ENCODE results near the gene HBG2. TPM values are rescaled to one million over a fixed set of nuclear protein-coding genes. Genes with fewer than 3 reads are reported as not detected.

The HBG2 gene
- polyA plus RNA-seq, 1 donor from 2014 or later: not detected

DNA sequence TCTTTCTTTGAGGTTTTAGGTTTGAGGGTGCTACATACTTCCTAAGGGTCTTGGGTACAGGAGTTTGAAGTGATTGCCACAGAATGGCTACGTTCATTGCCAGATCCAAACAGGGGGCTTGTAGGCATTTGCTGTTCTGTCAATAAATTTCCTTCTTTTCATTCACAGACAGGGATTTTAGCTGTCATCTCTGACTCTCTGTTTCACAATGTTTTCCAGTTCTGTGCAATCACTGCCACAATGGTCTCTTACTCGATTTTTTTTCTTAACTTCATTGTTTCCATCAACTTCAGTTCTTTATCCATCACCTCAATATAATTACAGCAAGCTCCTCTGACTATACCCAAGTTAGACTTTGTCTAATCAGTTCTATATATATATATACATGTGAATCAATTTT, 14.1 kb downstream of the HBG2 start:
- H3K36me3 ChIP-seq (ENCODE audit: insufficient read depth, low read length): no peaks in the 10 kb centered on the region
- H3K4me3 ChIP-seq (ENCODE audit: low read length): no peak overlapping the region
- no peak overlapping the region for H2AFZ ChIP-seq (ENCODE audit: low read depth, low read length)
- no peak overlapping the region for H3K27ac ChIP-seq (ENCODE audit: low read length)
- H3K27me3 ChIP-seq (ENCODE audit: insufficient read depth, low read depth, low read length): no peaks in the 10 kb centered on the region
- no peak overlapping the region for H3K4me2 ChIP-seq (ENCODE audit: low read length)
- TF ChIP-seq RAD21 (conservative IDR thresholded peaks at IDR 0.05) (no peak), POLR2AphosphoS5 (IDR thresholded peaks at IDR 0.05) (no peak), TAF1 (IDR thresholded peaks at IDR 0.05; ENCODE audit: low read depth) (no peak), EZH2 (IDR thresholded peaks at IDR 0.05; ENCODE audit: borderline replicate concordance, insufficient read depth, low read length, poor library complexity, severe bottlenecking) (no peak), MXI1 (conservative IDR thresholded peaks at IDR 0.05; ENCODE audit: poor library complexity, severe bottlenecking) (no peak), SMC3 (conservative IDR thresholded peaks at IDR 0.05; ENCODE audit: poor library complexity) (no peak), EP300 (conservative IDR thresholded peaks at IDR 0.05; ENCODE audit: poor library complexity, severe bottlenecking) (no peak)
- TF ChIP-seq, protein P1, sequence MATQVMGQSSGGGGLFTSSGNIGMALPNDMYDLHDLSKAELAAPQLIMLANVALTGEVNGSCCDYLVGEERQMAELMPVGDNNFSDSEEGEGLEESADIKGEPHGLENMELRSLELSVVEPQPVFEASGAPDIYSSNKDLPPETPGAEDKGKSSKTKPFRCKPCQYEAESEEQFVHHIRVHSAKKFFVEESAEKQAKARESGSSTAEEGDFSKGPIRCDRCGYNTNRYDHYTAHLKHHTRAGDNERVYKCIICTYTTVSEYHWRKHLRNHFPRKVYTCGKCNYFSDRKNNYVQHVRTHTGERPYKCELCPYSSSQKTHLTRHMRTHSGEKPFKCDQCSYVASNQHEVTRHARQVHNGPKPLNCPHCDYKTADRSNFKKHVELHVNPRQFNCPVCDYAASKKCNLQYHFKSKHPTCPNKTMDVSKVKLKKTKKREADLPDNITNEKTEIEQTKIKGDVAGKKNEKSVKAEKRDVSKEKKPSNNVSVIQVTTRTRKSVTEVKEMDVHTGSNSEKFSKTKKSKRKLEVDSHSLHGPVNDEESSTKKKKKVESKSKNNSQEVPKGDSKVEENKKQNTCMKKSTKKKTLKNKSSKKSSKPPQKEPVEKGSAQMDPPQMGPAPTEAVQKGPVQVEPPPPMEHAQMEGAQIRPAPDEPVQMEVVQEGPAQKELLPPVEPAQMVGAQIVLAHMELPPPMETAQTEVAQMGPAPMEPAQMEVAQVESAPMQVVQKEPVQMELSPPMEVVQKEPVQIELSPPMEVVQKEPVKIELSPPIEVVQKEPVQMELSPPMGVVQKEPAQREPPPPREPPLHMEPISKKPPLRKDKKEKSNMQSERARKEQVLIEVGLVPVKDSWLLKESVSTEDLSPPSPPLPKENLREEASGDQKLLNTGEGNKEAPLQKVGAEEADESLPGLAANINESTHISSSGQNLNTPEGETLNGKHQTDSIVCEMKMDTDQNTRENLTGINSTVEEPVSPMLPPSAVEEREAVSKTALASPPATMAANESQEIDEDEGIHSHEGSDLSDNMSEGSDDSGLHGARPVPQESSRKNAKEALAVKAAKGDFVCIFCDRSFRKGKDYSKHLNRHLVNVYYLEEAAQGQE (IDR thresholded peaks at IDR 0.05; ENCODE audit: borderline replicate concordance): no peak
- TF ChIP-seq, protein P2, sequence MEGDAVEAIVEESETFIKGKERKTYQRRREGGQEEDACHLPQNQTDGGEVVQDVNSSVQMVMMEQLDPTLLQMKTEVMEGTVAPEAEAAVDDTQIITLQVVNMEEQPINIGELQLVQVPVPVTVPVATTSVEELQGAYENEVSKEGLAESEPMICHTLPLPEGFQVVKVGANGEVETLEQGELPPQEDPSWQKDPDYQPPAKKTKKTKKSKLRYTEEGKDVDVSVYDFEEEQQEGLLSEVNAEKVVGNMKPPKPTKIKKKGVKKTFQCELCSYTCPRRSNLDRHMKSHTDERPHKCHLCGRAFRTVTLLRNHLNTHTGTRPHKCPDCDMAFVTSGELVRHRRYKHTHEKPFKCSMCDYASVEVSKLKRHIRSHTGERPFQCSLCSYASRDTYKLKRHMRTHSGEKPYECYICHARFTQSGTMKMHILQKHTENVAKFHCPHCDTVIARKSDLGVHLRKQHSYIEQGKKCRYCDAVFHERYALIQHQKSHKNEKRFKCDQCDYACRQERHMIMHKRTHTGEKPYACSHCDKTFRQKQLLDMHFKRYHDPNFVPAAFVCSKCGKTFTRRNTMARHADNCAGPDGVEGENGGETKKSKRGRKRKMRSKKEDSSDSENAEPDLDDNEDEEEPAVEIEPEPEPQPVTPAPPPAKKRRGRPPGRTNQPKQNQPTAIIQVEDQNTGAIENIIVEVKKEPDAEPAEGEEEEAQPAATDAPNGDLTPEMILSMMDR (IDR thresholded peaks at IDR 0.05; ENCODE audit: poor library complexity, severe bottlenecking): no peak
- no peaks in the 10 kb centered on the region for H3K9me2 ChIP-seq (ENCODE audit: insufficient read depth, low read length)
- H3K79me2 ChIP-seq (replicated peaks; ENCODE audit: insufficient read depth, low read length): no peaks in the 10 kb centered on the region
- no peaks in the 10 kb centered on the region for H4K20me1 ChIP-seq (ENCODE audit: insufficient read depth)
- no peak overlapping the region for H3K9ac ChIP-seq (ENCODE audit: low read length)
- H3F3A ChIP-seq (ENCODE audit: insufficient read depth, low read length, poor library complexity, severe bottlenecking): no peaks in the 10 kb centered on the region
- H3K9me3 ChIP-seq (ENCODE audit: low read length): no peaks in the 10 kb centered on the region

DNA sequence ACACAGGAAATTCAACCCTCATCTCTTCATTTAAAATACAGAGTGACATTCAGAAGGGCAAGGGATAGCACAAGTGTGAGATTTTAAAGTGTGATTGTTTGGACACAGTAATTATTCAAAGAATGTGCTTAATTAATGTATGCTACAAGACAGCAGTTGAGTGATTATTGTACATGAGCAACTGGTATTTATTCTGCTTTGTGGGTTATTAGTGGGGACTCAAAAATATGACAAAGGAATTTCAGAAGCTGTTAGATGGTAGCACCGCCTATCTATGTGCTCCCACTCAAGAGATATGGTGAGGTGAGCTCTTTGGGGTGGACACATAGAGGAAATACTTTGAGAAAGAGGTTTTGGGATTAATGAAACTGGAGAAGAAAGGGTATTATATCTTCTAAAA, 14.5 kb downstream of the HBG2 start:
- Histone ChIP-seq H4K20me1 (ENCODE audit: insufficient read depth) (no peaks in the 10 kb centered on the region), H3F3A (ENCODE audit: insufficient read depth, low read length, poor library complexity, severe bottlenecking) (no peaks in the 10 kb centered on the region), H3K36me3 (ENCODE audit: insufficient read depth, low read length) (no peaks in the 10 kb centered on the region), H3K9ac (ENCODE audit: low read length) (no peak overlapping the region), H3K27ac (ENCODE audit: low read length) (no peak overlapping the region), H3K4me2 (ENCODE audit: low read length) (no peak overlapping the region), H3K4me3 (ENCODE audit: low read length) (no peak overlapping the region), H3K27me3 (ENCODE audit: insufficient read depth, low read depth, low read length) (no peaks in the 10 kb centered on the region), H3K9me3 (ENCODE audit: low read length) (no peaks in the 10 kb centered on the region), H3K9me2 (ENCODE audit: insufficient read depth, low read length) (no peaks in the 10 kb centered on the region), H2AFZ (ENCODE audit: low read depth, low read length) (no peak overlapping the region), H3K79me2 (replicated peaks; ENCODE audit: insufficient read depth, low read length) (no peaks in the 10 kb centered on the region)
- TF ChIP-seq POLR2AphosphoS5 (IDR thresholded peaks at IDR 0.05) (no peak), SMC3 (conservative IDR thresholded peaks at IDR 0.05; ENCODE audit: poor library complexity) (no peak), EZH2 (IDR thresholded peaks at IDR 0.05; ENCODE audit: borderline replicate concordance, insufficient read depth, low read length, poor library complexity, severe bottlenecking) (no peak), RAD21 (conservative IDR thresholded peaks at IDR 0.05) (no peak), MXI1 (conservative IDR thresholded peaks at IDR 0.05; ENCODE audit: poor library complexity, severe bottlenecking) (no peak), EP300 (conservative IDR thresholded peaks at IDR 0.05; ENCODE audit: poor library complexity, severe bottlenecking) (no peak)
- TF ChIP-seq, protein P2 (IDR thresholded peaks at IDR 0.05; ENCODE audit: poor library complexity, severe bottlenecking): no peak
- TF ChIP-seq, protein P1 (IDR thresholded peaks at IDR 0.05; ENCODE audit: borderline replicate concordance): no peak
